ENCODE data around the gene ITFG1.
A peak's percentile ranks its signal among the peaks of the same experiment; 100 is the strongest.
"Not testable (repeated sequence)": the region's sequence is repeated elsewhere in the genome, so short reads cannot be mapped to it uniquely, and the experiment has no call there.

Gene ITFG1

DNA sequence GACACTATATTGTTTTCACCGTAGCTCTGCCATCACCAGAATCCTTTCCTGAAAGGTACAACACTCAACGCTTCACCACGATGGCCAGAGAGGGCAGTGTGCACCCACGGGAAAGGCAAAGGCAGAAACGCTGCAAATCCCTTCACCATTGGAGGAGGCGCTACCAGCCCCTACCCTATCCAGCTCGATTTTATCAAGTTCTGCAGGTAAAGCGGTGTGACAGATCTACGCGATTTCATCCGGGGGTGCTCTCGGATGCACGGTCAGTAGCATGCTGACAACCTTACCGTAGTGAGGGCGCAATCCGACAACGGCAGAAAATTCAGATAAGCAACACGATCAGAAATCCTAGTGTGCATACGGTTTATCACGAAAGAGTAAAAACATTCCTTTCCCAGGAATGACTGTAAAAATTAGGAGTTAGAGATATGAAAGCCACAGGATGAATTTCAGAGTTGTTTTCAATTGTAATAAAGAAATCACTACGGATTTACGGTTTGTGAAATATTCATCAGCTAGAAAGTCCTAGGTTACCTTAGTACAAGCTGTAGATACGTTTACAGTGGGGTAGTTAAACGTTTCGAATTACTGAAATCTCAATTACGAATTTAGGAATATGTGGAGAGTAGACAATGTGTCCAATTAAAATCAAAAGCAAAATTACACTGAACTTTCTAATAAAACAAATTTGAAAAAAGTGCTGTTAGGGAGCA is 318.9 kb downstream of the ITFG1 start:
- DNase-seq (ENCODE audit: low read depth, low spot score) = peak; percentile 92

DNA sequence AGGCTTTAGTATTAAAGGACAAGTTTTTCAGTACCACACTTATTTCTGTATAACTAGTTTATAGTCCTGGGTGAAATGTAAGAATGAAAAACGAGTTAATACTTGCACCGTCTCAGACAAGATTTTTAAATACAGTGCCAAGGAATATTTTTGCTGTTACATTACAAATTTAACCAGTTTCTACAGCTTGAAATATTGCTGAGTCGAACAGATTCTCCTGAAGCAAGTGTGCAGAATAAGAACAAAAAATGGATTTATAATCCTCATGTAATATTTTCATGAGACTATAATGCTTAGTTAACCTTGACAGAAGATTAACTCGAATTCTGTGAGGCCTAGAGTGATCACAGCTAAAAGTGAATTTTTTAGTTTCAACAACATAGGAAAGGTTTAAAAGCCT is 320.2 kb downstream of the ITFG1 start:
- DNase-seq (ENCODE audit: low read depth, low spot score) = no peak
- no peak overlapping the region for H3K4me3 ChIP-seq (ENCODE audit: low read length)

More for the DNA sequence above, 318.9 kb downstream of the ITFG1 start:
- peak overlapping the region; percentile 74 for H3K4me3 ChIP-seq (ENCODE audit: low read length)

DNA sequence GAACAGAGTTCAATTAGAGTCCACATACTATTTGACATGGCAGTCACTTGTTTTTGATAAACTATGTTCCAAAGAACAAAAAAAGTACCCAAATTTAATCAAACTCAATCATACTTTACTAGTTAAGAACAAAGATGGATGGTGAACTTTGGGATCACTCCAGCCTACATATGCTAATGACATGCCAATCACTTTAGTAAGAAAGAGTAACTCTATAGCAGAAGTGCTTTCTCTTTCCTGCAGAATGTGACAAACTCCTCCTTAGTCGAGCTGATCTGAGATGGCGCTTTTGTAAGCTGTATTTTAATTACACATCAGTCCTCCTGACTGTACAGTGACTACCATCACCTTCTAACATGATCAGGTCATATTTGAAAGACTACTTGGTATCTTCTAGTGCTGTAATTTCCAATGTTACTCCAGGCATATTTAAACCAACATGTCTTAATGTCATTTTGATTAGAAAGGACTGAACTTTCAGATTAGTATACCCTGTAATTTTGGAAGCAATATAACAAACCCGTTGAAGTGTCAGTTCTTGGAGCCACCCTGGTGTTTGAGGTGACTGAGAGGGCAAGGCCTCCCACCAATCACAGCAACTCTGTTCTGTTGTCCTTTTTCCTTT is 321.2 kb downstream of the ITFG1 start:
- no peak for DNase-seq (ENCODE audit: low read depth, low spot score)
- no peak overlapping the region for H3K4me3 ChIP-seq (ENCODE audit: low read length)

DNA sequence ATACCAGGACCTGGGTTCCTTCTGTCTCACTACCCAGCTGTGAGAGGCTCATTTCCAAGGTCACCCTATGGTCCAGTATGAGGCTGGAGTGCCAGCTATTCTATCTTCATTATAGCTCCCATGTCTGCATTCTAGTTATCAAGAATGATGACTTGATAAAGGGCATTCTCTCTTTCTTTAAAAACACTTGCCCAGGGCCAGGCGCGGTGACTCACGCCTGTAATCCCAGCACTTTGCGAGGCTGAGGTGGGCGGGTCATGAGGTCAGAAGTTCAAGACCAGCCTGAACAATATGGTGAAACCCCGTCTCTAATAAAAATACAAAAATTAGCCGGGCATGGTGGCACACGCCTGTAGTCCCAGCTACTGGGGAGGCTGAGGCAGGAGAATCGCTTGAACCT is 322.9 kb downstream of the ITFG1 start:
- DNase-seq (ENCODE audit: low read depth, low spot score); H3K4me3 ChIP-seq (ENCODE audit: low read length): not testable (repeated sequence)

DNA sequence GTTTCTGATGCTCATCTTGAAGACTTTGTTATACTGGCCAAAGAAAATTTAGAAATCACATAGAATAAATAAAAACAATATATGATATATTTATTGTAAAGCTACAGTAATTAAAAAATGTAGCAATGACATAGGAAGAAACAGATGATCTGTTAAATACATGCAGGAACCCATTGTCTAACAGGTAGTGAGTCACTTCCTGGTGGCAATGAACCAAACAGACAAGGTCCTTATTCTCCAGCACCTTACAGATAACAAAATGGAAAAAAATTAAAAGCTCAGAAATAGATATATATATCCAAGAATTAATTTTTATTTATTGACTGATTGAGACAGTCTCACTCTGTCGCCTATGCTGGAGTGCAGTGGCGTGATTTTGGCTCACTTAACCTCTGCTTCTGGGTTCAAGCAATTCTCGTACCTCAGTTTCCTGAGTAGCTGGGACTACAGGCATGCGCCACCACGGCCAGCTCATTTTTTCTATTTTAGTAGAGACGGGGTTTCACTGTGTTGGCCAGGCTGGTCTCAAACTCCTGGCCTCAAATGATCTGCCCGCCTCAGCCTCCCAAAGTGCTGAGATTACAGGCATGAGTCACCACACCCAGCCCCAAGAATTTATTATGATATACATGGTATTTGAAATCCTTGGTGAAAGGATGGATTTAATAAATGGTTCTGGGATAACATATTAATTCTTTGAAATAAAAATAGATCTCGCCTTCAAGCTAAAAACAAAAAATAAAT is 324.6 kb downstream of the ITFG1 start:
- no peak for DNase-seq (ENCODE audit: low read depth, low spot score)
- H3K4me3 ChIP-seq (ENCODE audit: low read length) = no peak overlapping the region

DNA sequence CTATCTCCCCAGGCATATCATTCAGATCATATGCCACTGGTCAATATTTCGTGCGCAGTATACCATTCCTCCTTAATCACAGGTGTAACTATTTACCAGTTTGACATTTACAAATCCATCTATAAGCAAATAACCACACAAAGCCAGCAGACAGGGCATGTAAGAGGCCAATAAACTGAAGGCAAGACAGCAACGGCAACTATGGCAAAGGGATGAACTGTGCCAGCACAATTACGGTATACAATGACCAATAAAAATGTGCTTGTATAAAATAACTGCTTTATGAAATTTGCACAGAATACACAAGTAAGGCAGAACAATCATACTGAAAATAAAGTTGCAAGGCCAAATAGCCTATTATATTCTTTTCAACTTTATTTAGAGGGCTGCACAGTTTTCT is 326.3 kb downstream of the ITFG1 start:
- H3K4me3 ChIP-seq (ENCODE audit: low read length) = no peak overlapping the region
- DNase-seq (ENCODE audit: low read depth, low spot score) = no peak

DNA sequence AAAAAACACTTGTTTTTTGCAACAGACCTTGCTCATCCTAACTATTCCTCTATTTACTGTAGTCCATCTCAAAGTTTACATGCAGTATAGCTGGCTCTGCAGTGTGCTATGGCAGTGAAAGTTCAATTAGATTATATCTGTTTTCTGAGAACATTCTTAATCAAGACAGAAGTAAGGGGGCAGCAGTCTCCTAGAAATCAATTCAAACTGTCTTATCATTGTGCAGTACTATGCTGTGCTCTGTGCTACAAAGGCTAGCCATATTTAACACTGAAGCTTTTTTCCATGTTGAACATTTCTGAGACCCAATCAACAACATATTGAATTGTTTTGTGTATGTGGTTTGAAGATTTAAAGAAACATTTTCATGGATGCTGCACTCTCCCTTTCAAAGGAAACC is 328.6 kb downstream of the ITFG1 start:
- no peak for DNase-seq (ENCODE audit: low read depth, low spot score)
- no peak overlapping the region for H3K4me3 ChIP-seq (ENCODE audit: low read length)

DNA sequence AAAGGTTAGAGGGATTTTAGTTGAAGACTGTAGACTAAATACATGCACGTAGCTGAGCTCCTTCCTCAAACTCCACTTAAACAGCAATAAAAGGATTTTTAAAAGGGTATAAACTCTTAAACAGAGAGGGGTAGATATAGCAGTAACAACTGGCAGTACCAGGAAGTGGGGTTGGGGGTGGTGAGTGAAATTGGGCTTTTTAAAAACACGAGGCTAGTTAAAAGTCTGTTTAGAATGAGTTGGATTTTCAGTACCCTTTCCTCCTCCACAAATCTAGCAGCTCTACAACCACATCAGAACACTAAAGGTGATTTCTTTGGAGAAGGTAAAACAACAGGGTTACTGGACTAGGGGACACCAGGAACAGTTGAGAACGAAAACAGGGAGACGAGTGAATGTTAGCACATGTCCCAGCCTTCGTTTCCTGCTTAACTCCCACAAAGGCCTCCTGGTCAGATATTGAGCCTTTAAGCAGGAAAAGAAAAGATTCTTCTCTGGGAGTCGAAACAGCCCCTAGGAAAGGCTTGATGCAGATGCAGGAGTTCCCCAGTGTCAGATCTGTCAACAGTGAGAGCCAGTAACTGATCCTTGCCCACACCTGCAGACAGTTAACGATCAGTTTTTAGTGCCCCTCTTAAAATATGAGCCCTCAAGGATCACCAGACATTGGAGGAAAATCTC is 331.0 kb downstream of the ITFG1 start:
- H3K4me3 ChIP-seq (ENCODE audit: low read length) = peak overlapping the region; percentile 24
- DNase-seq (ENCODE audit: low read depth, low spot score) = no peak

DNA sequence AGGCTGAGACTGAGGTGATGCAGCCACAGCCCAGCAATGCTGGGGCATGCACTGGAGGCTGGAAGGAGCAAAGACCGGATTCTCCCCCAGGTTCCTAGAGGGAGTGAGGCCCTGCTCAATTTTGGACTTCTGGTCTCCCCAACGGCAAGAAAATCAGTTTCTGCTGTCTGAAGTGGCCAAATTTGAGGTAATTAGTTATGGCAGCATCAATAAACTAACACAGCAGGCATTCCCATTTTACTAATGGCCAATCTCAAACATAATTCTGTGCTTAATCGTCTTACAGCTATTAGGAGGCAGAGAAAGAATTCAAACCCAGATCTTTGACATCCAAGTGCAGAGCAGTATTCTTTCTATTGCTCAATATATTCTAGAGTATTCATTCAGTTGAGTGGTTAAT is 333.3 kb downstream of the ITFG1 start:
- no peak overlapping the region for H3K4me3 ChIP-seq (ENCODE audit: low read length)
- DNase-seq (ENCODE audit: low read depth, low spot score) = no peak

DNA sequence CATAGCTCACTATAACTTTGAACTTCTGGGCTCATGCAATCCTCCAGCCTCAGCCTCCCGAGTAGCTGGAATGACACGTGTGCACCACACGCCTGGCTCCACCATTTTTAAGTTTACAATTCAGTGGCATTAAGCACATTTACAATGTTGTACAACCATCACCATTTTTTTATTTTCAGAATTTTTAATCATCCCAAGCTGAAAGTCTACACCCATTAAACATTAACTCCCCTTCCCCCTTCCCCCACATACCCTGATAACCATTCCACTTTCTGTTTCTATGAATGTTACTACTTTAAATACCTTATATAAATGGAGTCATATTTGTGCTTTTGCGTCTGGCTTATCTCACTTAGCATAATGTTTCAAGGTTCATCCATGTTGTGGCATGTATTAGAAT is 335.1 kb downstream of the ITFG1 start:
- no peak overlapping the region for H3K4me3 ChIP-seq (ENCODE audit: low read length)
- DNase-seq (ENCODE audit: low read depth, low spot score) = no peak

DNA sequence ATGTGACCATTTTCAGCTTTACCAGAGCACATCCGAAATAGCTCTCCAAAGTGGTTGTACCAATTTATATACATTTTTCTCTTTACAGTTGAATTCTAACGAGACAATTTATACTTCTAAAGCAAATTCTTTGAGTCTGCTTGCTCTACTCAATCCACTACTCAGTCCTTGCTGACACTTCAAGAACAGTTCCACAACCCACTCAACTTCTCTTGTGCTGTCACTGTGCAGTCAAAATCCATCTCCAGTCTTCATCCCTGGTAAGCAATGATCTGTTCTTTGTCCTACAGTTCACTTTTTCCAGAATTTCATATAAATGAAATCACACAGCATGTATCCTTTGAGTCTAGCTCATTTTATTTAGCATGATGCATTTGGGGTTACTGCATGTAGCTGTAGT is 347.7 kb downstream of the ITFG1 start:
- no peak overlapping the region for H3K4me3 ChIP-seq (ENCODE audit: low read length)
- no peak for DNase-seq (ENCODE audit: low read depth, low spot score)

DNA sequence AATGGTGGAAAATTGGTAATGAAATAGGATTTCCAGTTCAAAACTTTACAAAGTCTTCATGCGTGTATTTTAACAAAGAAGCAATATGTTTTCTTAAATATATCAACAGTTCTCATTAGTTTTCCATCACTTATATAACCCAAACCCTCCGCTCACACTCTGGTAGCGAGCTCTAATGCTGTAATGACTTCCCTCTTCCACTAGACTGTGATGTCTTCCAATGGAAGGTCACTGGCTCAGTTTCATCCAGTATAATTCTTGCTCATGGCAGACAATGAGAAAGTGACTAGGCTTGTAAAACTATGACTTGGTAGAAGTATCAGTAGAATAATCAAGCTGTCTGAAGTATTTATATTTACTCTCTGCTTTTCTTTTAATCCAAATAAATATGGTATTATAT is 349.9 kb downstream of the ITFG1 start:
- peak; percentile 20 for DNase-seq (ENCODE audit: low read depth, low spot score)
- no peak overlapping the region for H3K4me3 ChIP-seq (ENCODE audit: low read length)

DNA sequence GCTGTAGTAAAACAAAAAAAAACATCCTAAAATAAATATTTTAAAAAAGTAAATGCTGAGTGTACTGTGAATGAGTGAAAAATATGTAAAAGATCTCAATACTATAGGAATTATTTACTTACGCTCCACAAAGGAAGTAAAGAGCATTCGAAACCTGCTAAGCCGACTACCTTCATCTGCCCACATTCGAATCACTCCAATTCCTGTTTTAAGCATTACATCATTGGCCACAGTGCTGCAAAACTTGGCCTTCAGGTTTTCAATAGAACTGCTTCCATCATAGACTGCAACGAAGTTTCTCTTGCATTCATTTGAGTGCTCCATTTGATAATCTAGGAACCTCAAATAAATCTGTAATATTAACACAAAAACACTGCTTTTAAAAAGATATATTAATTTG is 351.5 kb downstream of the ITFG1 start:
- DNase-seq (ENCODE audit: low read depth, low spot score) = no peak
- no peak overlapping the region for H3K4me3 ChIP-seq (ENCODE audit: low read length)
